ENCODE results near the gene PLB1.

PLB1 gene

GRCh38 chr2:28628987-28629386, 133.1 kb downstream of the PLB1 start:
- Histone ChIP-seq H3K27ac (replicated peaks) (no peak overlapping the region), H3K27me3 (ENCODE audit: insufficient read depth, poor library complexity, severe bottlenecking) (no peaks in the 10 kb centered on the region), H3K4me3 (replicated peaks; ENCODE audit: insufficient read depth, low read length) (no peak overlapping the region)
- TF ChIP-seq POLR2AphosphoS5 (IDR thresholded peaks at IDR 0.05; ENCODE audit: low read depth) (no peak), SPI1 (IDR thresholded peaks at IDR 0.05; ENCODE audit: borderline replicate concordance, low read depth) (no peak), CTCF (IDR thresholded peaks at IDR 0.05; ENCODE audit: insufficient read depth, low read length) (no peak), REST (IDR thresholded peaks at IDR 0.05; ENCODE audit: insufficient replicate concordance, low read depth) (no peak), GABPA (IDR thresholded peaks at IDR 0.05; ENCODE audit: low read depth) (no peak)
- no peak for DNase-seq (ENCODE audit: low read depth in 1 of 2, low spot score in 1 of 2)

- Histone ChIP-seq H3K27ac (replicated peaks) (no peak overlapping the region), H3K4me3 (replicated peaks; ENCODE audit: insufficient read depth, low read length) (no peak overlapping the region), H3K27me3 (ENCODE audit: insufficient read depth, poor library complexity, severe bottlenecking) (no peaks in the 10 kb centered on the region)
- TF ChIP-seq GABPA (IDR thresholded peaks at IDR 0.05; ENCODE audit: low read depth) = no peak
- TF ChIP-seq REST (IDR thresholded peaks at IDR 0.05; ENCODE audit: insufficient replicate concordance, low read depth) = no peak
- no peak for TF ChIP-seq CTCF (IDR thresholded peaks at IDR 0.05; ENCODE audit: insufficient read depth, low read length)
- no peak for TF ChIP-seq POLR2AphosphoS5 (IDR thresholded peaks at IDR 0.05; ENCODE audit: low read depth)
- no peak for TF ChIP-seq SPI1 (IDR thresholded peaks at IDR 0.05; ENCODE audit: borderline replicate concordance, low read depth)
- no peak for DNase-seq (ENCODE audit: low read depth in 1 of 2, low spot score in 1 of 2)
Observed at GRCh38 chr2:28629910-28630309, 134.1 kb downstream of the PLB1 start.

GRCh38 chr2:28630341-28630740, 134.5 kb downstream of the PLB1 start:
- no peak overlapping the region for H3K27ac ChIP-seq (replicated peaks)
- TF ChIP-seq CTCF (IDR thresholded peaks at IDR 0.05; ENCODE audit: insufficient read depth, low read length) = no peak
- no peak for TF ChIP-seq SPI1 (IDR thresholded peaks at IDR 0.05; ENCODE audit: borderline replicate concordance, low read depth)
- TF ChIP-seq POLR2AphosphoS5 (IDR thresholded peaks at IDR 0.05; ENCODE audit: low read depth) = no peak
- no peak for TF ChIP-seq GABPA (IDR thresholded peaks at IDR 0.05; ENCODE audit: low read depth)
- no peak for TF ChIP-seq REST (IDR thresholded peaks at IDR 0.05; ENCODE audit: insufficient replicate concordance, low read depth)

More at GRCh38 chr2:28630341-28630740, 134.5 kb downstream of the PLB1 start:
- DNase-seq (ENCODE audit: low read depth in 1 of 2, low spot score in 1 of 2) = no peak
- Histone ChIP-seq H3K27me3 (ENCODE audit: insufficient read depth, poor library complexity, severe bottlenecking) (no peaks in the 10 kb centered on the region), H3K4me3 (replicated peaks; ENCODE audit: insufficient read depth, low read length) (no peak overlapping the region)
